Right ventricle myocardium inferior (tissue), 1 donor: Measurements from ENCODE around the gene SBF2. TPM values are rescaled to one million over a fixed set of nuclear protein-coding genes. Genes with fewer than 3 reads are reported as not detected.
A peak's percentile ranks its signal among the peaks of the same experiment; 100 is the strongest.
"Not testable (repeated sequence)": the region's sequence is repeated elsewhere in the genome, so short reads cannot be mapped to it uniquely, and the experiment has no call there.

Experiments used
- ATAC-seq: fragments of 200-7000 bp; cut with Tn5 transposase; one replicate; pipeline ENCODE4 v1.9.1; 2020; ENCODE audit warnings: mild to moderate bottlenecking, moderate library complexity
- DNase-seq: peaks from one replicate; pipeline ENCODE4 v3.0.0; 2021; ENCODE audit errors: missing footprints
- intact Hi-C: fragments of 100-400 bp; cut with DNase I; formaldehyde crosslinking; loops from one replicate; pipeline ENCODE4 v1.11.0; 2022
- total RNA-seq: library from RNA; stranded (reverse); fragmentation: NEBNext Ultra II Directional; extraction: Animal tissue kit (Norgen Biotek cat#: 25700); gene quantifications from one replicate; pipeline ENCODE4 v1.2.1, GENCODE V29; 2021
- donor health status: DM: no; HTN: yes; CAD: no; lungs with severe emphysema.

SBF2 gene
- total RNA-seq, 1 donor from 2014 or later, result 16.7 TPM

- intact Hi-C loops, result no loop called here
- ATAC-seq (no peak), DNase-seq (no peak)
These were observed 144.5 kb downstream of the SBF2 start for GRCh38 chr11:10149553-10149952.

GRCh38 chr11:10147195-10147594 is 146.8 kb downstream of the SBF2 start:
- ATAC-seq (no peak), DNase-seq (no peak)
- intact Hi-C loops, result no loop called here

- DNase-seq, result no peak
- intact Hi-C loops, result no loop called here
- no peak for ATAC-seq
These were observed 149.1 kb downstream of the SBF2 start for GRCh38 chr11:10144954-10145353.

- ATAC-seq (no peak), DNase-seq (no peak)
- intact Hi-C loops, result no loop called here
These were observed 154.4 kb downstream of the SBF2 start for GRCh38 chr11:10139656-10140055.

GRCh38 chr11:10139143-10139542 is 154.9 kb downstream of the SBF2 start:
- ATAC-seq, result no peak
- DNase-seq, result no peak
- intact Hi-C loops, result no loop called here

- ATAC-seq, result no peak
- no peak for DNase-seq
- intact Hi-C loops, result no loop called here
These were observed 159.0 kb downstream of the SBF2 start for GRCh38 chr11:10134975-10135481.

GRCh38 chr11:10134226-10134625 is 159.8 kb downstream of the SBF2 start:
- DNase-seq, intact Hi-C loops, ATAC-seq: not testable (repeated sequence)

GRCh38 chr11:10133251-10133650 is 160.8 kb downstream of the SBF2 start:
- DNase-seq, ATAC-seq, intact Hi-C loops: not testable (repeated sequence)

GRCh38 chr11:10130875-10131274 is 163.1 kb downstream of the SBF2 start:
- ATAC-seq (no peak), DNase-seq (no peak)
- intact Hi-C loops, result no loop called here

GRCh38 chr11:10129184-10129583 is 164.8 kb downstream of the SBF2 start:
- intact Hi-C loops, ATAC-seq: not testable (repeated sequence)
- DNase-seq, result peak; percentile 60

- intact Hi-C loops, result no loop called here
- no peak for DNase-seq
- peak; percentile 44 for ATAC-seq
These were observed 168.4 kb downstream of the SBF2 start for GRCh38 chr11:10125522-10126133.

GRCh38 chr11:10122326-10123197 is 171.5 kb downstream of the SBF2 start:
- ATAC-seq (no peak), DNase-seq (no peak)
- intact Hi-C loops, result no loop called here

GRCh38 chr11:10118865-10119264 is 175.2 kb downstream of the SBF2 start:
- intact Hi-C loops, result loop anchor here (5.0 kb wide), 1 partner anchor 188 kb away; the partner anchor contains the start of gene ADM
- no peak for DNase-seq
- no peak for ATAC-seq

- DNase-seq (no peak), ATAC-seq (peak; percentile 39)
- intact Hi-C loops, result loop anchor here (5.0 kb wide), 1 partner anchor 189 kb away; the partner anchor contains the start of gene ADM
These were observed 176.2 kb downstream of the SBF2 start for GRCh38 chr11:10117709-10118351.

GRCh38 chr11:10116588-10116987 is 177.4 kb downstream of the SBF2 start:
- intact Hi-C loops, result loop anchor here (5.0 kb wide), 1 partner anchor 191 kb away; the partner anchor contains the start of gene ADM
- no peak for ATAC-seq
- DNase-seq, result no peak

- intact Hi-C loops, result loop anchor here (5.0 kb wide), 1 partner anchor 193 kb away; the partner anchor contains the start of gene ADM
- ATAC-seq (no peak), DNase-seq (no peak)
These were observed 179.2 kb downstream of the SBF2 start for GRCh38 chr11:10114593-10115404.

- intact Hi-C loops, result no loop called here
- DNase-seq, result no peak
- no peak for ATAC-seq
These were observed 180.2 kb downstream of the SBF2 start for GRCh38 chr11:10113852-10114251.

GRCh38 chr11:10109806-10110205 is 184.2 kb downstream of the SBF2 start:
- peak; percentile 65 for ATAC-seq
- DNase-seq, result no peak
- intact Hi-C loops, result no loop called here
